Measurements from ENCODE around the gene SLC43A2. TPM values are rescaled to one million over a fixed set of nuclear protein-coding genes. Genes with fewer than 3 reads are reported as not detected.

The SLC43A2 gene
- total RNA-seq, 1 donor from 2014 or later: 0.32 TPM

GRCh38 chr17:1644493-1645206, 16.0 kb upstream of the SLC43A2 start:
- intact Hi-C loops (cut with micrococcal nuclease): loop anchor here (5.0 to 10.0 kb wide), 5 partner anchors 157 to 1070 kb away; partner anchors contain the start of genes CLUH and MNT

- intact Hi-C loops (cut with micrococcal nuclease): loop anchor here (5.0 to 10.0 kb wide), 2 partner anchors 157 to 1071 kb away; partner anchors contain the start of gene CLUH
Observed at GRCh38 chr17:1643999-1644492, 15.4 kb upstream of the SLC43A2 start.

- intact Hi-C loops (cut with micrococcal nuclease): loop anchor here (5.0 to 10.0 kb wide), 2 partner anchors 156 to 1071 kb away; partner anchors contain the start of gene CLUH
Observed at GRCh38 chr17:1643293-1643998, 14.8 kb upstream of the SLC43A2 start.

- intact Hi-C loops (cut with micrococcal nuclease): loop anchor here (5.0 to 10.0 kb wide), 2 partner anchors 154 to 1074 kb away; partner anchors contain the start of gene CLUH
Observed at GRCh38 chr17:1641065-1641403, 12.4 kb upstream of the SLC43A2 start.

GRCh38 chr17:1640329-1641064, 11.9 kb upstream of the SLC43A2 start:
- intact Hi-C loops (cut with micrococcal nuclease): loop anchor here (5.0 to 10.0 kb wide), 2 partner anchors 153 to 1074 kb away; partner anchors contain the start of gene CLUH

- intact Hi-C loops (cut with micrococcal nuclease): loop anchor here (5.0 to 10.0 kb wide), 2 partner anchors 152 to 1075 kb away; partner anchors contain the start of gene CLUH
Observed at GRCh38 chr17:1639549-1640180, 11.0 kb upstream of the SLC43A2 start.

- intact Hi-C loops (cut with micrococcal nuclease): no loop called here
Observed at GRCh38 chr17:1638624-1639300, 10.1 kb upstream of the SLC43A2 start.

- intact Hi-C loops (cut with micrococcal nuclease): no loop called here
Observed at GRCh38 chr17:1638171-1638590, 9.5 kb upstream of the SLC43A2 start.

- intact Hi-C loops (cut with micrococcal nuclease): no loop called here
Observed at GRCh38 chr17:1636732-1637285, 8.2 kb upstream of the SLC43A2 start.

GRCh38 chr17:1635675-1636465, 7.2 kb upstream of the SLC43A2 start:
- intact Hi-C loops (cut with micrococcal nuclease): no loop called here

- intact Hi-C loops (cut with micrococcal nuclease): no loop called here
Observed at GRCh38 chr17:1634841-1635650, 6.4 kb upstream of the SLC43A2 start.

GRCh38 chr17:1630662-1631061, 2.0 kb upstream of the SLC43A2 start:
- intact Hi-C loops (cut with micrococcal nuclease): loop anchor here (1.0 kb wide), 1 partner anchor 265 kb away; no protein-coding TSS in a partner anchor

GRCh38 chr17:1629504-1630310, 1.1 kb upstream of the SLC43A2 start:
- intact Hi-C loops (cut with micrococcal nuclease): loop anchor here (1.0 to 5.0 kb wide), 5 partner anchors 19 to 372 kb away; partner anchors contain the start of genes RILP and TRARG1

- intact Hi-C loops (cut with micrococcal nuclease): loop anchor here (1.0 to 5.0 kb wide), 8 partner anchors 20 to 372 kb away; partner anchors contain the start of genes CRK, INPP5K, PITPNA and PRPF8
Observed at GRCh38 chr17:1628856-1629503, 346 bp upstream of the SLC43A2 start.

- intact Hi-C loops (cut with micrococcal nuclease): loop anchor here (5.0 kb wide), 2 partner anchors 350 to 370 kb away; partner anchors contain the start of gene TRARG1
Observed at GRCh38 chr17:1627182-1627981, 1.3 kb downstream of the SLC43A2 start.

GRCh38 chr17:1626333-1626732, 2.3 kb downstream of the SLC43A2 start:
- intact Hi-C loops (cut with micrococcal nuclease): loop anchor here (5.0 kb wide), 2 partner anchors 349 to 369 kb away; partner anchors contain the start of gene TRARG1
